ENCODE measurements around the gene EIF4E1B.
A peak's percentile ranks its signal among the peaks of the same experiment; 100 is the strongest.

EIF4E1B gene

DNA sequence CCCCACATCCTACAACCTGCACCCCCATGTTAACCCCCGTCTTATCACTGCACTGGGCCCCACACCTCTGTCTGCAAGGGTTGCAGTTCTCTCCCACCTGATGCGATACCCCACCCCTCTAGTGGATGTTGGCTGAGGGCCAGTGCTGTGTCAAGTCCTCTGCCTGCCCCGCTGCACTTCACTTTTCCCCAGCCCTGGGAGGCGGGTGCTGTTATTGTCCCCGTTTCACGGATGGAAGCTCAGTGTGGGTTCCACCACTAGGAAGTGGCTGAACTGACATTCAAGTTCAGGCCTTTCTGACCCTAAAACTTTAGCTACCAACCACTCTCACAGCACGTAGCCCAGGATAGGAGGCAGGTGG is 3.6 kb upstream of the EIF4E1B start:
- DNase-seq (ENCODE audit: low spot score), result no peak
- Mint-ChIP-seq H3K27ac (no peak overlapping the region), H3K4me1 (ENCODE audit: low read depth) (peaks cover 5% of the 10 kb centered on the region), H3K36me3 (ENCODE audit: low read depth) (no peaks in the 10 kb centered on the region), H3K9me3 (no peaks in the 10 kb centered on the region), H3K4me3 (no peak overlapping the region), H3K27me3 (ENCODE audit: low read depth) (peaks cover 69% of the 10 kb centered on the region)

- DNase-seq (ENCODE audit: low spot score), result no peak
- Mint-ChIP-seq H3K9me3 (no peaks in the 10 kb centered on the region), H3K27ac (no peak overlapping the region), H3K36me3 (ENCODE audit: low read depth) (no peaks in the 10 kb centered on the region), H3K4me3 (no peak overlapping the region), H3K4me1 (ENCODE audit: low read depth) (peaks cover 5% of the 10 kb centered on the region), H3K27me3 (ENCODE audit: low read depth) (peaks cover 70% of the 10 kb centered on the region)
These were observed 2.9 kb upstream of the EIF4E1B start for GRCh38 chr5:176627582-176627981.

DNA sequence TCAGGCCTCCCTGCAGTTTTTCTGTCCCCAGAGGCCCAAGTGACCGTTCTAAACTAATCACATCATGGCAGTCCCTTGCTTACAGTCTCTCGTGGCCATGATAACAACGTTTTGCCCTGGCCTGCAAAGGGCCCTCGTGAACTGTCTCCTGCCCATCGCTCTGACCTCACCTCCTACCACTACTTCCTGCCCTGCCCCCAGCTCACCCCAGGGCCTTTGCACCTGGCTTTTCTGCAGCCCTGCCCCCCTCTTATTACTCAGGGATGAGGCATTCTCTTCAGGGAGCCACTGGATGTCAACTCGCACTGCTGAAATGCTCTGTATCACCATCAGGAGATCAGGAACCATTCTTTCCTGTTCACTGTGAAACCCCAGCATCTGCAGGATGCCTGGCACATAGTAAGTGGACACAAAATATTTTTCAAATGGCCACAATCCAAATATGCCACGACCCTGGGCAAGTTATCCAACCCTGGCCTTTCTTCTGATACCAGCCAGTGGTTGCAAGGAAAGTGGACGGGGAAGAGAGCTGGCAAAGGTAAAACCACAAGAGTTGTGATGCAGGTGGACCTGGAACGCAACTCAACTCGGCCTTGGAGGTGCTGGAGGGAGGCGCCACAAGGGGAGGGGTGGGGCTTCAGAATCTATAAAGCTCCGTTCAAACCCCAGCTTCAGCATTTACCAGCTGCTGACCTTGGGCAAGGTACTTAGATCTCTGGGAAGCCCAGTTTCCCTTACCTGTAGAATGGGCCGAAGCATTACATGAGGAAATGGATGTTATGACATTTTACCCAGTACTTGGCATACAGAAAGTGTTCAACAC is 1.9 kb upstream of the EIF4E1B start:
- H3K27ac Mint-ChIP-seq, result no peak overlapping the region
- H3K9me3 Mint-ChIP-seq, result no peaks in the 10 kb centered on the region
- DNase-seq (ENCODE audit: low spot score), result no peak
- no peaks in the 10 kb centered on the region for H3K36me3 Mint-ChIP-seq (ENCODE audit: low read depth)
- peaks cover 76% of the 10 kb centered on the region for H3K27me3 Mint-ChIP-seq (ENCODE audit: low read depth)
- H3K4me3 Mint-ChIP-seq, result no peak overlapping the region
- peaks cover 5% of the 10 kb centered on the region for H3K4me1 Mint-ChIP-seq (ENCODE audit: low read depth)

DNA sequence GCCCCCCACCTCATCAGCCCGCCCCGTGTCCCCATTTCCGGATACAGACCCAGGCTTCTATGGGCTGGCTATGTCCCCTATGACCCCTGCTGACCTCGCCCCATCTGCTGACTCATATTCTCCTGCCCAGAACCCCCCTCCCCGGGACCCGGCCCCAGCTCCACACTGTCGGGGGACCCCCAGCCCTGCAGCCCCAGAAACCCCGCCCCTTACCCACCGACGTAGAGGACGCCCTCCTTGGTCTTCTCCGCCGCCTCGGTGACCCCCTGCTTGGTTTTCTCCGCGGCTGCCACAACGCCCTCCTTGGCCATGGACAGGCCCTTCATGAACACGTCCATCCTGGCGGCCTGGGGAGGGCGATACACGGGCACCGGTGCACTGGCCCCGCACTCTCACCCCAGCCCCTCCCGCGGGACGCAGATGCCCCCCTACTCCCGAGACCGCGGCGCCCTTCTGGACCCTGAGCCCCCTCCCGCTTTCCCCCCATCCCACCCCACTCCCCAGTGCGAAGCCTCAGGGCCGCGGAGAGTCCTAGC is 1.1 kb upstream of the EIF4E1B start:
- Mint-ChIP-seq H3K4me1 (ENCODE audit: low read depth) (peaks cover 9% of the 10 kb centered on the region), H3K4me3 (no peak overlapping the region), H3K9me3 (no peaks in the 10 kb centered on the region), H3K27ac (no peak overlapping the region), H3K27me3 (ENCODE audit: low read depth) (peaks cover 76% of the 10 kb centered on the region), H3K36me3 (ENCODE audit: low read depth) (no peaks in the 10 kb centered on the region)
- DNase-seq (ENCODE audit: low spot score), result no peak

GRCh38 chr5:176630681-176631222 is 277 bp downstream of the EIF4E1B start:
- peak overlapping the region; percentile 60 for H3K4me3 Mint-ChIP-seq

DNA sequence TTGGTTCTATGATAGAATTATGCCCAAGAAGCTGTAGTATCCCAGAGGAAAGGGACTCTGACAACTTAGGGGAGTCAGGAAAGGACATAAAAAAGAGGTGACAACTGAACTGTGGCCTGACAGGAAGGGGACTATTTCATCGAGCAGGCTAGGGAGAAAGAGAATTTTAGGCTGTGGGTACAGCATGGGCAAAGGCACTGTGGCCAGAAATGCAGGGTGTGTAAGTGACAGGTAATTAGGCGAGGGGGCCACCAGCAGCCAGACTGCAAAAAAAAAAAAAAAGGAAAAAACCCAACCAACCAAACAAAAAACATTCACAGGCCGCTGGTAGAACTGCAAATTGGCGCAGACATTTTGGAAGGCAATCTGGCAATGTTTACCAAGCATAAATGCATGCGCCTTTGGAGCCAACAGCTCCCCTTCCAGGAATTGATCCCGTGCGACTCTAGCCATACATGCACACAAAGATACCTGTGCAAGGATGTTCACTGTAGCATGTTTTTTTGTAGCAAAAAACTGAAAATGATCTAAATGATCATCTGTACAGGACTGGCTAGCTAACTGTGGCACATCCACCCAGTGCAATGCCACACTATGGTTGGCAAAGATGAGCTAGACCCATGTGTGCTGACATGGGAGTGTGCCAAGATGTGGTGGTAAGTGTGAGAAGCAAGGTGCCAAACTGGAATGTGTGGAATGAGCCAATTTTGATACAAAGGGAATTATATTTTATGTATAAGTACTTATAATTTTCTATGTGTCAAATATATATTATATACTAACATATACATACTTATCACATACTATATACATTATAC is 1.1 kb downstream of the EIF4E1B start:
- Mint-ChIP-seq H3K4me1 (ENCODE audit: low read depth) (peaks cover 9% of the 10 kb centered on the region), H3K36me3 (ENCODE audit: low read depth) (no peaks in the 10 kb centered on the region), H3K4me3 (no peak overlapping the region), H3K27ac (no peak overlapping the region), H3K9me3 (no peaks in the 10 kb centered on the region), H3K27me3 (ENCODE audit: low read depth) (peaks cover 78% of the 10 kb centered on the region)
- no peak for DNase-seq (ENCODE audit: low spot score)

More at GRCh38 chr5:176630681-176631222, 277 bp downstream of the EIF4E1B start:
- Mint-ChIP-seq H3K36me3 (ENCODE audit: low read depth) (no peaks in the 10 kb centered on the region), H3K9me3 (no peaks in the 10 kb centered on the region), H3K27me3 (ENCODE audit: low read depth) (peaks cover 83% of the 10 kb centered on the region), H3K4me1 (ENCODE audit: low read depth) (peaks cover 9% of the 10 kb centered on the region), H3K27ac (no peak overlapping the region)
- DNase-seq (ENCODE audit: low spot score), result no peak

GRCh38 chr5:176632745-176633144 is 2.3 kb downstream of the EIF4E1B start:
- peaks cover 9% of the 10 kb centered on the region for H3K4me1 Mint-ChIP-seq (ENCODE audit: low read depth)
- no peaks in the 10 kb centered on the region for H3K36me3 Mint-ChIP-seq (ENCODE audit: low read depth)
- H3K27me3 Mint-ChIP-seq (ENCODE audit: low read depth), result peaks cover 77% of the 10 kb centered on the region
- no peak for DNase-seq (ENCODE audit: low spot score)
- no peak overlapping the region for H3K4me3 Mint-ChIP-seq
- no peak overlapping the region for H3K27ac Mint-ChIP-seq
- no peaks in the 10 kb centered on the region for H3K9me3 Mint-ChIP-seq

- H3K36me3 Mint-ChIP-seq (ENCODE audit: low read depth), result no peaks in the 10 kb centered on the region
- no peak for DNase-seq (ENCODE audit: low spot score)
- no peak overlapping the region for H3K4me3 Mint-ChIP-seq
- H3K4me1 Mint-ChIP-seq (ENCODE audit: low read depth), result peaks cover 9% of the 10 kb centered on the region
- no peaks in the 10 kb centered on the region for H3K9me3 Mint-ChIP-seq
- H3K27ac Mint-ChIP-seq, result no peak overlapping the region
- peaks cover 72% of the 10 kb centered on the region for H3K27me3 Mint-ChIP-seq (ENCODE audit: low read depth)
These were observed 3.1 kb downstream of the EIF4E1B start for GRCh38 chr5:176633598-176633997.

DNA sequence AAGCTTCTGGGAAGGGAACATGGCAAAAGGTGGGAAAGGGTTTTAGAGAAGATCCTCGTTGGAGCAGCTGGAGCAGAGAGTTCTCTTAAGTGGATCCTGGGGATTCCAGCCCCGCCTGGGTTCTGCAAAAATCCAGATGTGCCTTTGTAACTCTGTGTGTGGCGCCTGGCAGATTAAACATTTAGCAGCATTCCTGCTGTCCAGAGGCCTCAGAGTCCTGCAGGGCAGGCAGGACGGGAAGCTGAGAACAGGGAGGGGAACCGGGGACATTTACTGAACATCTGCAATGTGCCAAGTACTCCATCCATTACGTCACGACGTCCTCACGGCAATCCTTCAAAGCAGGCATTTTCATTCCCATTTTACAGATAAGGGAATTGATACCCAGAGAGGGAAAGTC is 6.0 kb downstream of the EIF4E1B start:
- Mint-ChIP-seq H3K36me3 (ENCODE audit: low read depth) (no peaks in the 10 kb centered on the region), H3K4me1 (ENCODE audit: low read depth) (peaks cover 4% of the 10 kb centered on the region), H3K4me3 (no peak overlapping the region), H3K27me3 (ENCODE audit: low read depth) (peaks cover 51% of the 10 kb centered on the region), H3K9me3 (no peaks in the 10 kb centered on the region), H3K27ac (no peak overlapping the region)
- no peak for DNase-seq (ENCODE audit: low spot score)

DNA sequence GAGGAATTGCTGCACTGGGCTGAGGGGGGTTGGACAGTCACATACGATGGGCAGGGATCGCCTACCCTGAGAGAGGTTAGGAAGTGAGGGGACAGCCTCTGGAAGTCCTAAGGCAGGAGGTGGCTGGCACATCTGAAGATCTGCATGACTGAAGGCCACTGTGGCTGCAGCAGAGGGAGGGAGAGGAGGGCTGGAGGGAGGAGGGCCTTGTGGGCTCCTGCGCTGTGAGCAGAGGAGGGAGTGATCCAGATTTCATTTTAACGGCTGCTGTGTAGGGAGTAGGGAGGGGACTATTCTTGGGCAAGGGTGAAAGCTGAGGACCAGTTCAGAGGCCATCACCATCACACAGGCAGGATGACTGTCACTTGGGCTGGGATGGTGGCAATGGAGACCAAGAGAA is 7.1 kb downstream of the EIF4E1B start:
- peaks cover 4% of the 10 kb centered on the region for H3K4me1 Mint-ChIP-seq (ENCODE audit: low read depth)
- H3K36me3 Mint-ChIP-seq (ENCODE audit: low read depth), result no peaks in the 10 kb centered on the region
- H3K27me3 Mint-ChIP-seq (ENCODE audit: low read depth), result peaks cover 39% of the 10 kb centered on the region
- no peak for DNase-seq (ENCODE audit: low spot score)
- H3K27ac Mint-ChIP-seq, result no peak overlapping the region
- H3K4me3 Mint-ChIP-seq, result no peak overlapping the region
- no peaks in the 10 kb centered on the region for H3K9me3 Mint-ChIP-seq

GRCh38 chr5:176638437-176638836 is 8.0 kb downstream of the EIF4E1B start:
- no peak overlapping the region for H3K27ac Mint-ChIP-seq
- H3K4me1 Mint-ChIP-seq (ENCODE audit: low read depth), result peaks cover 4% of the 10 kb centered on the region
- no peaks in the 10 kb centered on the region for H3K9me3 Mint-ChIP-seq

DNA sequence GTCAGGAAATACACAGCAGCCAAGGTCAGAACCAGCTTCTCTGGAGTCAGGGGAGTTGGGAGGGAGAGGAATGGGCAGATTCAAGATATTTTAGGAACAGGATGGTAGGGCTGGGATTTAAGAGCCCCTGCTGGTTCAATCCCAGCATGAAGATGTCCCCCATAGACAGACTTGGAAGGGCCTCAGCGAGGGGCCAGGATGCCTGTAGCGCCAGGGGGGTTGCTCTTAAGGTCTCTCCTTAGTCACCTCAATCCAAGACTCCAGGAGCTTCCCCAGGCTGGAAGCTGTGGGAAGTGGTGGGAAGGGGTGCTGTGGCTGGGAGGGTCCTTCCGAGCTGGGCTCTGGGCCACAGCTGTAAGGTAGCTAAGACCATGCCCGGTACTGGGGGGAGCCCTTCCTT is 8.7 kb downstream of the EIF4E1B start:
- no peaks in the 10 kb centered on the region for H3K36me3 Mint-ChIP-seq (ENCODE audit: low read depth)
- no peak for DNase-seq (ENCODE audit: low spot score)
- H3K4me1 Mint-ChIP-seq (ENCODE audit: low read depth), result no peaks in the 10 kb centered on the region
- H3K4me3 Mint-ChIP-seq, result no peak overlapping the region
- H3K27me3 Mint-ChIP-seq (ENCODE audit: low read depth), result peaks cover 25% of the 10 kb centered on the region
- no peaks in the 10 kb centered on the region for H3K9me3 Mint-ChIP-seq
- no peak overlapping the region for H3K27ac Mint-ChIP-seq

More at GRCh38 chr5:176638437-176638836, 8.0 kb downstream of the EIF4E1B start:
- H3K27me3 Mint-ChIP-seq (ENCODE audit: low read depth), result peaks cover 33% of the 10 kb centered on the region
- H3K4me3 Mint-ChIP-seq, result no peak overlapping the region
- no peak for DNase-seq (ENCODE audit: low spot score)
- no peaks in the 10 kb centered on the region for H3K36me3 Mint-ChIP-seq (ENCODE audit: low read depth)

- H3K4me1 Mint-ChIP-seq (ENCODE audit: low read depth), result no peaks in the 10 kb centered on the region
- H3K4me3 Mint-ChIP-seq, result no peak overlapping the region
- H3K9me3 Mint-ChIP-seq, result no peaks in the 10 kb centered on the region
- no peaks in the 10 kb centered on the region for H3K36me3 Mint-ChIP-seq (ENCODE audit: low read depth)
- H3K27me3 Mint-ChIP-seq (ENCODE audit: low read depth), result peaks cover 20% of the 10 kb centered on the region
- no peak for DNase-seq (ENCODE audit: low spot score)
- no peak overlapping the region for H3K27ac Mint-ChIP-seq
These were observed 9.5 kb downstream of the EIF4E1B start for GRCh38 chr5:176639981-176640380.

- no peak overlapping the region for H3K27ac Mint-ChIP-seq
- no peaks in the 10 kb centered on the region for H3K4me1 Mint-ChIP-seq (ENCODE audit: low read depth)
- no peaks in the 10 kb centered on the region for H3K36me3 Mint-ChIP-seq (ENCODE audit: low read depth)
- DNase-seq (ENCODE audit: low spot score), result no peak
- peaks cover 14% of the 10 kb centered on the region for H3K27me3 Mint-ChIP-seq (ENCODE audit: low read depth)
- no peak overlapping the region for H3K4me3 Mint-ChIP-seq
- no peaks in the 10 kb centered on the region for H3K9me3 Mint-ChIP-seq
These were observed 10.1 kb downstream of the EIF4E1B start for GRCh38 chr5:176640616-176641015.
